Hematopoietic multipotent progenitor cell treated with erythropoietin and hydrocortisone succinate and interleukin-3 and kit ligand, for 15 days (in vitro differentiated cells): ENCODE measurements around the gene TSHZ2.
"Not testable (repeated sequence)": the region's sequence is repeated elsewhere in the genome, so short reads cannot be mapped to it uniquely, and the experiment has no call there.

Experiments used
- DNase-seq: peaks from one replicate; pipeline ENCODE4 v3.0.0-alpha.2; 2015; ENCODE audit warnings: low spot score

The TSHZ2 gene

GRCh38 chr20:53422039-53422438, 449.9 kb downstream of the TSHZ2 start:
- DNase-seq, result no peak

GRCh38 chr20:53423587-53424146, 451.5 kb downstream of the TSHZ2 start:
- no peak for DNase-seq

GRCh38 chr20:53425481-53425880, 453.3 kb downstream of the TSHZ2 start:
- no peak for DNase-seq

GRCh38 chr20:53425941-53426340, 453.8 kb downstream of the TSHZ2 start:
- no peak for DNase-seq

GRCh38 chr20:53426766-53427312, 454.7 kb downstream of the TSHZ2 start:
- DNase-seq, result no peak

GRCh38 chr20:53427951-53428350, 455.8 kb downstream of the TSHZ2 start:
- no peak for DNase-seq

- no peak for DNase-seq
Observed at GRCh38 chr20:53428588-53428987, 456.4 kb downstream of the TSHZ2 start.

GRCh38 chr20:53428996-53429395, 456.8 kb downstream of the TSHZ2 start:
- no peak for DNase-seq

- no peak for DNase-seq
Observed at GRCh38 chr20:53434662-53435061, 462.5 kb downstream of the TSHZ2 start.

GRCh38 chr20:53436927-53437326, 464.8 kb downstream of the TSHZ2 start:
- not testable (repeated sequence) for DNase-seq

- no peak for DNase-seq
Observed at GRCh38 chr20:53438368-53438767, 466.2 kb downstream of the TSHZ2 start.

- DNase-seq, result no peak
Observed at GRCh38 chr20:53439046-53439445, 466.9 kb downstream of the TSHZ2 start.

- DNase-seq, result no peak
Observed at GRCh38 chr20:53439616-53440015, 467.5 kb downstream of the TSHZ2 start.

GRCh38 chr20:53444401-53445149, 472.4 kb downstream of the TSHZ2 start:
- no peak for DNase-seq

GRCh38 chr20:53445321-53445731, 473.2 kb downstream of the TSHZ2 start:
- no peak for DNase-seq

GRCh38 chr20:53445932-53446331, 473.8 kb downstream of the TSHZ2 start:
- DNase-seq, result no peak

GRCh38 chr20:53447316-53447715, 475.2 kb downstream of the TSHZ2 start:
- DNase-seq, result no peak

GRCh38 chr20:53448426-53448825, 476.3 kb downstream of the TSHZ2 start:
- DNase-seq, result no peak

- DNase-seq, result no peak
Observed at GRCh38 chr20:53448875-53449274, 476.7 kb downstream of the TSHZ2 start.

- no peak for DNase-seq
Observed at GRCh38 chr20:53453076-53453475, 480.9 kb downstream of the TSHZ2 start.

GRCh38 chr20:53454675-53455276, 482.6 kb downstream of the TSHZ2 start:
- no peak for DNase-seq

GRCh38 chr20:53463101-53463972, 491.2 kb downstream of the TSHZ2 start:
- DNase-seq, result no peak
